ENCODE data around the gene SLC9A5.

GRCh38 chr16:67256701-67257230, 8.0 kb downstream of the SLC9A5 start:
- TF ChIP-seq KDM1A (IDR thresholded peaks at IDR 0.05) (no peak), ZNF274 (IDR thresholded peaks at IDR 0.05; ENCODE audit: borderline replicate concordance, low read depth, low read length) (no peak), U2AF2 (optimal IDR thresholded peaks at IDR 0.05; ENCODE audit: low read depth, low read length) (no peak), ZNF212 (CRISPR knock-in tag; IDR thresholded peaks at IDR 0.05) (no peak), CTCF (IDR thresholded peaks at IDR 0.05 in 2 of 3, conservative IDR thresholded peaks at IDR 0.05 in 1 of 3; ENCODE audit: insufficient read depth in 2 of 3, low read depth in 1 of 3, low read length in 3 of 3) (no peak)

Data from K562 (cell line).